HFFc6 (cell line): ENCODE measurements around the gene DNAAF3. TPM values are rescaled to one million over a fixed set of nuclear protein-coding genes. Genes with fewer than 3 reads are reported as not detected.

Experiments used
- DNase-seq: peaks from one replicate; pipeline ENCODE4 v3.0.0-alpha.2; 2018
- H3K27ac Mint-ChIP-seq: 2 replicates; pipeline ENCODE4 v1.8.0; 2020; ENCODE audit warnings: mild to moderate bottlenecking, mixed read lengths
- H3K27me3 Mint-ChIP-seq: 2 replicates; pipeline ENCODE4 v1.8.0; 2021; ENCODE audit warnings: mild to moderate bottlenecking, moderate library complexity, mixed read lengths; ENCODE audit not compliant: insufficient read depth
- H3K36me3 Mint-ChIP-seq: 2 replicates; pipeline ENCODE4 v1.8.0; 2021; ENCODE audit warnings: low read depth, mixed read lengths
- H3K4me1 Mint-ChIP-seq: 2 replicates; pipeline ENCODE4 v1.8.0; 2020; ENCODE audit warnings: low read depth, mixed read lengths
- H3K4me3 Mint-ChIP-seq: 2 replicates; pipeline ENCODE4 v1.8.0; 2020; ENCODE audit warnings: mild to moderate bottlenecking, moderate library complexity, mixed read lengths
- H3K9me3 Mint-ChIP-seq: 2 replicates; pipeline ENCODE4 v1.8.0; 2020; ENCODE audit warnings: mild to moderate bottlenecking, mixed read lengths
- total RNA-seq, 6 experiments: library from RNA; stranded (reverse); fragmentation: NEBNext Ultra II Directional; extraction: Animal tissue kit (Norgen Biotek cat#: 25700); gene quantifications; 2 replicates in 1 of 6; 3 replicates in 5 of 6; pipeline ENCODE4 v1.2.3, GENCODE V29; 2021
- TF ChIP-seq, protein P1 (sequence below): fragments of 200-600 bp; sonication (generic); IDR thresholded peaks from 2 replicates; pipeline ENCODE4 v1.5.0; 2021; ENCODE audit warnings: antibody characterized with exemption, mild to moderate bottlenecking

DNAAF3 gene
- total RNA-seq, 6 experiments from 2014 or later, result 0.20 to 1.1 (median 0.72) TPM

DNA sequence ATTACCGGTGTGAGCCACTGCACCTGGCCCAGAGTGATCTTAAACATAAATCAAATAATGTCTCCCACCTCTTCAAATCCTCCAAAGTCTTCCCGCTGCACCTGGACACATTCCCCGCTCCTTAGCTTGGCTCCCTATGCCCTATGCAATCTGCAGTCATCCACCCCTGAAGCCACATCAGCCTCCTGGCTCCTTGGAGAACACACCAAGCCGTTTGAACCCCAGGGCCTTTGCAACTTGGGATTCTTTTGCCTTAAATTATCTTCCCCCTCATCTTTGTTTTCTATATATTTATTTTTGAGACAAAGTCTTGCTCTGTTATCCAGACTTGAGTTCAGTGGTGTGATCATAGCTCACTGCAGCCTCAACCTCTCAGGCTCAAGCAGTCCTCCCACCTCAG, 2.7 kb upstream of the DNAAF3 start:
- Mint-ChIP-seq H3K36me3 (no peaks in the 10 kb centered on the region), H3K4me3 (no peak overlapping the region), H3K9me3 (no peaks in the 10 kb centered on the region), H3K27me3 (peaks cover 10% of the 10 kb centered on the region), H3K4me1 (peaks cover 32% of the 10 kb centered on the region), H3K27ac (no peak overlapping the region)
- TF ChIP-seq, protein P1, sequence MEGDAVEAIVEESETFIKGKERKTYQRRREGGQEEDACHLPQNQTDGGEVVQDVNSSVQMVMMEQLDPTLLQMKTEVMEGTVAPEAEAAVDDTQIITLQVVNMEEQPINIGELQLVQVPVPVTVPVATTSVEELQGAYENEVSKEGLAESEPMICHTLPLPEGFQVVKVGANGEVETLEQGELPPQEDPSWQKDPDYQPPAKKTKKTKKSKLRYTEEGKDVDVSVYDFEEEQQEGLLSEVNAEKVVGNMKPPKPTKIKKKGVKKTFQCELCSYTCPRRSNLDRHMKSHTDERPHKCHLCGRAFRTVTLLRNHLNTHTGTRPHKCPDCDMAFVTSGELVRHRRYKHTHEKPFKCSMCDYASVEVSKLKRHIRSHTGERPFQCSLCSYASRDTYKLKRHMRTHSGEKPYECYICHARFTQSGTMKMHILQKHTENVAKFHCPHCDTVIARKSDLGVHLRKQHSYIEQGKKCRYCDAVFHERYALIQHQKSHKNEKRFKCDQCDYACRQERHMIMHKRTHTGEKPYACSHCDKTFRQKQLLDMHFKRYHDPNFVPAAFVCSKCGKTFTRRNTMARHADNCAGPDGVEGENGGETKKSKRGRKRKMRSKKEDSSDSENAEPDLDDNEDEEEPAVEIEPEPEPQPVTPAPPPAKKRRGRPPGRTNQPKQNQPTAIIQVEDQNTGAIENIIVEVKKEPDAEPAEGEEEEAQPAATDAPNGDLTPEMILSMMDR, result no peak
- no peak for DNase-seq

DNA sequence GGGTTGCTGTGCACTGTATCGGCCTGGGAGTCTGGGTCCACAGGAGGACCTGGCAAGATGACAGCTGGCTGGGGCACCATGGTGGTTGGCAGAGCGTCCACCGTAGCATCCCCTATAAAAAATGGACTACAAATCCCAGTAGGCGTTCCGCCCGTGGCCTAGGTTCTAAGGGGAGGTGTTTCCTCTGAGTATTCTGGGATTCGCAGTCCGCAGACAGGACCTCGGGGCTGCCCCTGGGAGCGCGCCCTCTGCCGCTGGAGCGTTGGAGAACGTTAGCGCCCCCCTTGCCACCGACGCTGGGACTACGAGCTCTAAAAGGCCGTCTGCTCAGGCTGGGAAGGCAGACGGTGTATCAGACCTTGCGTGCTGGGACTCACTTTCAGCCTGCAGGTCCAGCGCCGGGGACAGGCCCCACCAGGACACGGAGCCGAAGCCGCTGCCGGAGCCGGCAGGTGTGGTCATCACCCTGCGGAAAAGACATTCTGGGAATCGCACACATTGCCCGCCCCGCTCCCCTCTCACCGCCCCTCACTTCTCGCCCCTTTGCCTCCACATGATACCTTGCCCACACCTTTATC, 372 bp downstream of the DNAAF3 start:
- H3K27me3 Mint-ChIP-seq, result peaks cover 9% of the 10 kb centered on the region
- peak overlapping the region; percentile 89 for H3K4me3 Mint-ChIP-seq
- TF ChIP-seq, protein P1, result peak; percentile 77
- H3K36me3 Mint-ChIP-seq, result no peaks in the 10 kb centered on the region
- H3K27ac Mint-ChIP-seq, result peak overlapping the region; percentile 59; the same call in 1 of the 2 replicates
- no peaks in the 10 kb centered on the region for H3K9me3 Mint-ChIP-seq
- DNase-seq, result peak; percentile 68
- peaks cover 13% of the 10 kb centered on the region for H3K4me1 Mint-ChIP-seq

DNA sequence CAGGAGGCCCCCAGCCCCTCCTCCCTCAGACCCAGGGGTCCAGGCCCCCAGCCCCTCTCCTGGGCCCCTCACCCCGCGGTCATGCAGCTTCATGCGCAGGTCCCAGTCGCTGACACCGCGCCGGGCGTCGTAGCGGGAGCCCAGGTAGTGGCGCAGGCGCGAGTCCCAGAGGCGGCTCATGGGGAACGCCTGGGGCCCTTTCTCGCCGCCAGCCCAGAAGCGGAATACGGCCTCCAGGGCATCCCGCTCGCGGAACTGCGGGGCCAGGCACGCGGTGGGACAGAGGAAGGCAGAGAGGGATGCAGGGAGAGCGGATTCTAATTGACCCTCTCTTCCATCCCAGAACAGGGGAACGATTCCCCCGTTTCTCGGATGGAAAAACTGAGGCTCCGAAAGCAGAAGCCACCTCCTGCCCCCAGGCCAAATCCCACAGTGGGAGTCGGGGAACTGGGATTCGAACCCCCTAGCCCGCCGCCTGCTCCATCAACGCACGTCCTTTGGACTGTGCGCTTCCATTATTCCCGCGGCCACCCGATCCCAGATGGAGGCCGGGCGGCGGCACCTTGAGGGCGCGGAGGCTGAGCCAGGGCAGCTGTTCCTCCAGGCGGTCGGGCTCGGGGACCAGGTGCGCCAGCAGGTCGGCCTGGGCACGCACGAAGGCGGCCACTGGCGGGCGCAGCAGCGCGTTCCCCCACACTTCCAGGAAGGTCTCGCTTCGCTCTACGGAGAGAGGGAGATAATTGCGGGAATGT, 4.7 kb downstream of the DNAAF3 start:
- DNase-seq, result no peak
- Mint-ChIP-seq H3K27me3 (peaks cover 6% of the 10 kb centered on the region), H3K4me1 (peaks cover 24% of the 10 kb centered on the region)

DNA sequence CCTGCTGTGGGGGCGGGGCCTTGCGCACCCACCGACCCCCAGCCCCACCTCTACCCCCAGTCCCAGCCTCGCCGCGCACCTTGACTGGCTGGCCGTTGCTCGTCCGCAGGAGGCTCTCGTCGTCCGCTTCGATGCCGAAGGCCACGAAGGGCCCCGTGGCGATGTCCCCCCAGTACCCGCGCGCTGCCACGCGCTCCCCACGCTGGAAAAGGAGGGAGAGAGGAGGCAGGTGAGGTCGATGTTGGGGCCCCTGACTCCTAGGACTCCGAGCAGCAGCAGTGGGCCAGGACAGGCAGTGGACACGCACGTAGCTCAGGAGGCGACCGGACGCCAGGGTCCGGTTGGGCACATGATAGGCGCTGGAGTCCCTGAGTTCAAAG, 5.4 kb downstream of the DNAAF3 start:
- peaks cover 9% of the 10 kb centered on the region for H3K27me3 Mint-ChIP-seq
- TF ChIP-seq, protein P1, result no peak
- no peak for DNase-seq
- H3K4me1 Mint-ChIP-seq, result peaks cover 16% of the 10 kb centered on the region
- no peak overlapping the region for H3K27ac Mint-ChIP-seq
- no peaks in the 10 kb centered on the region for H3K9me3 Mint-ChIP-seq
- H3K36me3 Mint-ChIP-seq, result no peaks in the 10 kb centered on the region
- no peak overlapping the region for H3K4me3 Mint-ChIP-seq

More for the DNA sequence above, 4.7 kb downstream of the DNAAF3 start:
- H3K4me3 Mint-ChIP-seq, result no peak overlapping the region
- no peaks in the 10 kb centered on the region for H3K9me3 Mint-ChIP-seq
- TF ChIP-seq, protein P1, result no peak
- no peaks in the 10 kb centered on the region for H3K36me3 Mint-ChIP-seq
- H3K27ac Mint-ChIP-seq, result no peak overlapping the region

DNA sequence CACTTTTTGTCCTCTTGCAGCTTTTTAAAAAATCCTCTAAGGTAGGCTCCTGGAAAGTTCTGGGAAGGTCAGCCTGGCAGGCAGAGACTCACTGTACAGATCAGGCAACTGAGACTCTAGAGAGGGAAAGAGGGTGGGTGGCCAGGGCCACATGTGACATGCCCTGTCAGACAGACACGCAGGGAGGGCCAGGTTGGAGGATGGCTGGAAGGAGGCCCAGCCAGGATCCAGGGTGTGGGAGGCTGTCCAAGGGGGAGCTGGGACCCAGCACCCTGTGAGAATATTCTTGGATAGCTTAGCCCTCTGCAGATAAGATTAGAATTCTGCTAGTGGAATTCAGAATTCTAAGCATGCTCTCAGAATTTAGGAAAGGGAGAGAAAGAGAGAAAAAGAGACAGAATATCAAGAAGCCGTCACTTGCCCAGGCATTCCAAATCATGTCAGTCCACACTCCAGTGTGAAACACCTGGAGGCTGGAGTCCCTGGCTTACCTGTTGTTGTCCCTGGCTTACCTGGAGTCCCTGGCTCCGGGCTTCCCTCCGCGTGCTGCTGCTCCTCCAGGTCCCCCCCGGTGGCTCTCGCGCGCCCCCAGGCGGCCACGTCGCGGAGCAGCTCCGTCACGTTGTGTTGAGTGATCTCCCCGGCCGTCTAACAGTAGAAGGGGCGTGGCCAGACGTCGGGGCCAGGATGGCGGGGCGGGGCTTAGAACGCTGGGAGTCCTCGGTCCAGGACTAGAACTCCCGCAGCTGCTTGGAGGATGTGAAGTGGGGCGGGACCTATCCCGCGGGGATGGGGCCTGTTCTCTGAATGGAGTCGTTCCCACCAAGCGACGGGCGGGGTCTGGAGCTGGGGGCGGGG, 6.1 kb downstream of the DNAAF3 start:
- Mint-ChIP-seq H3K27ac (no peak overlapping the region), H3K36me3 (no peaks in the 10 kb centered on the region), H3K4me1 (peaks cover 15% of the 10 kb centered on the region), H3K4me3 (no peak overlapping the region), H3K27me3 (peaks cover 9% of the 10 kb centered on the region), H3K9me3 (no peaks in the 10 kb centered on the region)
- peak; percentile 78 for DNase-seq
- TF ChIP-seq, protein P1, result peak; percentile 94
